ENCODE data around the gene SEC22B.
"Not testable (repeated sequence)": the region's sequence is repeated elsewhere in the genome, so short reads cannot be mapped to it uniquely, and the experiment has no call there.

DNA sequence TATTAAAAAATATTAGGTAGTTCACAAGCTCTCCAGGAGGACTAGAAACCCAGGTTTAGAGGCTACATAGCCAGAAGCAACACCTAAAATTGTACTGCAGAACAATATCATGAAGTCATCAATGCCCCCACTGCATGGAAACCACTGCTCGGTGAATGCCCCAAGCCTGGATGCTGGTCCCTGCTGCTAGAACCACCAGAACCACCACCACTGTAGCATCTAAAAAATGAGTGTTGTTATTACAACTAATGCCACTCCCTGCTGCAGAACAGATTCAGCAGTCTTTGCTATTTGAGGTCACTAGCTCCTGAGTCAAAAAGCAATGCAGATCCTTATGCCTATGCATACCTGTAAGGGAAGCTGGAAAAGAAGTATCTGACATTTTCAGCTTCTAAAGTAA, 48.4 kb downstream of the SEC22B start:
- TF ChIP-seq, protein P1, sequence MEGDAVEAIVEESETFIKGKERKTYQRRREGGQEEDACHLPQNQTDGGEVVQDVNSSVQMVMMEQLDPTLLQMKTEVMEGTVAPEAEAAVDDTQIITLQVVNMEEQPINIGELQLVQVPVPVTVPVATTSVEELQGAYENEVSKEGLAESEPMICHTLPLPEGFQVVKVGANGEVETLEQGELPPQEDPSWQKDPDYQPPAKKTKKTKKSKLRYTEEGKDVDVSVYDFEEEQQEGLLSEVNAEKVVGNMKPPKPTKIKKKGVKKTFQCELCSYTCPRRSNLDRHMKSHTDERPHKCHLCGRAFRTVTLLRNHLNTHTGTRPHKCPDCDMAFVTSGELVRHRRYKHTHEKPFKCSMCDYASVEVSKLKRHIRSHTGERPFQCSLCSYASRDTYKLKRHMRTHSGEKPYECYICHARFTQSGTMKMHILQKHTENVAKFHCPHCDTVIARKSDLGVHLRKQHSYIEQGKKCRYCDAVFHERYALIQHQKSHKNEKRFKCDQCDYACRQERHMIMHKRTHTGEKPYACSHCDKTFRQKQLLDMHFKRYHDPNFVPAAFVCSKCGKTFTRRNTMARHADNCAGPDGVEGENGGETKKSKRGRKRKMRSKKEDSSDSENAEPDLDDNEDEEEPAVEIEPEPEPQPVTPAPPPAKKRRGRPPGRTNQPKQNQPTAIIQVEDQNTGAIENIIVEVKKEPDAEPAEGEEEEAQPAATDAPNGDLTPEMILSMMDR (conservative IDR thresholded peaks at IDR 0.05 in 1 of 2, IDR thresholded peaks at IDR 0.05 in 1 of 2; ENCODE audit: extremely low read depth in 1 of 2, insufficient read depth in 1 of 2, low read depth in 1 of 2, low read length in 2 of 2): not testable (repeated sequence)
- not testable (repeated sequence) for TF ChIP-seq EZH2 (IDR thresholded peaks at IDR 0.05; ENCODE audit: borderline replicate concordance, low read length)
